COLO829 (cell line): ENCODE data around the gene ZNF800.
A peak's percentile ranks its signal among the peaks of the same experiment; 100 is the strongest.
"Not testable (repeated sequence)": the region's sequence is repeated elsewhere in the genome, so short reads cannot be mapped to it uniquely, and the experiment has no call there.

Experiments used
- DNase-seq: peaks from one replicate; pipeline ENCODE4 v3.0.0; 2012; ENCODE audit warnings: low spot score

The ZNF800 gene, protein sequence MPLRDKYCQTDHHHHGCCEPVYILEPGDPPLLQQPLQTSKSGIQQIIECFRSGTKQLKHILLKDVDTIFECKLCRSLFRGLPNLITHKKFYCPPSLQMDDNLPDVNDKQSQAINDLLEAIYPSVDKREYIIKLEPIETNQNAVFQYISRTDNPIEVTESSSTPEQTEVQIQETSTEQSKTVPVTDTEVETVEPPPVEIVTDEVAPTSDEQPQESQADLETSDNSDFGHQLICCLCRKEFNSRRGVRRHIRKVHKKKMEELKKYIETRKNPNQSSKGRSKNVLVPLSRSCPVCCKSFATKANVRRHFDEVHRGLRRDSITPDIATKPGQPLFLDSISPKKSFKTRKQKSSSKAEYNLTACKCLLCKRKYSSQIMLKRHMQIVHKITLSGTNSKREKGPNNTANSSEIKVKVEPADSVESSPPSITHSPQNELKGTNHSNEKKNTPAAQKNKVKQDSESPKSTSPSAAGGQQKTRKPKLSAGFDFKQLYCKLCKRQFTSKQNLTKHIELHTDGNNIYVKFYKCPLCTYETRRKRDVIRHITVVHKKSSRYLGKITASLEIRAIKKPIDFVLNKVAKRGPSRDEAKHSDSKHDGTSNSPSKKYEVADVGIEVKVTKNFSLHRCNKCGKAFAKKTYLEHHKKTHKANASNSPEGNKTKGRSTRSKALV

DNA sequence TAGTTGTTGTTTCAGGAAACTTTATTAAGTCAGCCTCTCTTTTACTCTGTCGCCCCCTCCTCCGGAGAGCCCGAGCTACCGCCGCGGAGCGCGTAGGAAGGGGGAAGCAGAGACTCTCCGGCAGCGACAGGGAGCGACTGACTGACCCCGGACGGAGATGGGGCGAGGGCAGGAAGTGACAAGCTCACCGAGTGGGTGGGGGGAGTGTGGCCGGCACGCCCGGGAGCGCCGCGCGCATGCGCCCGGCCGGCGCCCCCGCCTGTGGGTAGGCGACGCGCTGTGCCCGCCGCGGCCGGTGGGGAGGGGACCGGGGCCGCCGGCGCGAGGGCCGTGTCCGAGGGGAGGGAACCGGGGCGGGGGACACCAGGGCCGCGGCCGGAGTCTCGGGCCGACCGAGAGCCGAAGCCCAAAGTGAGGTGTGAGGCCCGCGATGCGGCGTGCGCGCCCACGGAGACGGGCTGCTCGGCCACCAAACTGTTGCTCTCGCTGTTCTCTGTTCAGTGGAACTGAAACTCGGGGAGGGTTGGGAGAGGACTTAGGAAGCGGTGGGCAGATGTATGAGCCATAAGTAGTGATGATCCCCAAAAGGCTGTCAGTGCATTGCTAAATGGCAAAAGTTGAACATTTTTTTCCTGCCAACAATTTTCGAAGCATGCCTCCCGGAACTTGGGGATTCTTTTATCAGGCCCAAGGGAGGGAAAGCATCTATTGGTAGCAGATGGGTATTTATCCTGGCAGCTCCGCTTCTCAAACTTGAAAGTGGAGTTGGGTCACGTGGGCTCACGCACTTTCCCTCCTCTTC is at the start of gene ZNF800:
ZNF800 (minus strand) TSS at position 143 of the 802 bp plus-strand sequence. CDS start 1,151 bp downstream, outside the sequence.
- peak; percentile 93 for DNase-seq

DNA sequence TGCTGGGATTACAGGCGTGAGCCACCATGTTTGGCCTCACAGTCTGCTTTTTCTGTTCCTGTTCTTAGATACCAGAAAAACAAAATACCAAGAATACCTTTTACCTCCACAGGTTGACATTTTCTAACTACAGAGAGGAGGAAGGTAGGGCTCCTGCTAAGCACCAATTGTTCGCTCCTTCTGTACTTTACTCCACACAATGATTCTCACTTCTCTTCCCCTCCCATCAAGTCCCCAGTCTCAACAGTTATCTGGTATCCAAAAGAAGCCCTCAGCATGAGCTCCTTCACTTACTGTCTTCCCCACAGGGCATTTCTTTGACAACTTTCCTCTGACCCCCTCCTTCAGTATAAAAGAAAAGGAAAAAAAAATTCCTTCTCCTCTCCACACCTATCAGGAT is 47.7 kb upstream of the ZNF800 start:
- no peak for DNase-seq

DNA sequence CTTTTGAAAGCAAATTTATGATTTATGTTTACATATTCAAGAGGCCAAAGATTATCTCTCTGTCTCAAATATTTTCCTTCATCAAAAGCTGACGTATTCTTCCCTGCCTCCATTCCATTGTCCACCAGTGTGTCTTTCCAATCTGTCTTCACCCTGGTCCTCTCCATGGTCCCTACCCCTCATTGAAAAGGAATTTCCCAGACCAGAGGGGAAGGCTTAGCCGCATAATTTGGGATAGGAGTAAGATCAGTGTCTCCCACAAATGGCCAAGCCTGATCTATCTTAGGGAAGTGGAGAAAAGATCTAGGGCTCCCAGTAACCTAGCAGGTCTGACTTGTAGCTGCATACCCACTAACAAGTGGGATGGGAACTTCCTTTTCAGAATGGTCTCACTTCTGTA is 46.3 kb upstream of the ZNF800 start:
- no peak for DNase-seq

DNA sequence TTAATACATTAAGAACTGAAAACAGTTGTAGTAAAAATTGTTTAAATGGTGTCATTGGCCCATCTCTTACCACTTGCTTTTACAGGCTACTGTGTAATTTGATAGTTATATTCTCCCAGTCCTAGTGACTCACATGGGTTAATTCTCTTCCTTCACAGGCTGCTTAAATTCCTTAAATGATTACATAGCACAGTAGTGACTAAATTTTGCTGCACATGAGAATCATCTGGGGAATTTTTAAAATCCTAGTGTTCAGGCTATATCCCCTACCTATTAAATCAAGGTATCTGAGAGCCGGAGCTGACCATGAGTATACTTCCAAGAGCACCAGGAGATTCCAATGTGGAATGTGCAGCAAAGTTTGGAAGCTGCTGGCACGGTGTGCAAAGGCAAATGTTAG is 45.3 kb upstream of the ZNF800 start:
- no peak for DNase-seq

DNA sequence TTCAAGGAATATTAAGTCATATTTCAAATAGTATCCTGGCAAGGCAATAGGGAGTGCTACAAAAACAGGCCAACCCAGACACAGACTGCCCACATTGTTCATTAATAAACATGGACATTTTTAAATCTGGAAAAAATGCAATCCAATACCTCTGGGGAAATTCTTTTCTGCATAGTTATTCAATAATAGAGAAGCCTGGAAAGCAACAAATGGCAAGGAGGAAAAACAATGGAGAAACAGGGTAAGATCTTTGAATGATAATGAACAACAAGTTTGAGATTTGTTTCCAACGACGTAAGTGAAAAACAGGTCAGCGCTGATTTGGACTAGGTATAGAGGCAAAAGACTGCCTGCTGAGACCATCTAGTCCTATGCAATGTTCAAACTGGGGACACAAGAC is 44.7 kb upstream of the ZNF800 start:
- DNase-seq = no peak

DNA sequence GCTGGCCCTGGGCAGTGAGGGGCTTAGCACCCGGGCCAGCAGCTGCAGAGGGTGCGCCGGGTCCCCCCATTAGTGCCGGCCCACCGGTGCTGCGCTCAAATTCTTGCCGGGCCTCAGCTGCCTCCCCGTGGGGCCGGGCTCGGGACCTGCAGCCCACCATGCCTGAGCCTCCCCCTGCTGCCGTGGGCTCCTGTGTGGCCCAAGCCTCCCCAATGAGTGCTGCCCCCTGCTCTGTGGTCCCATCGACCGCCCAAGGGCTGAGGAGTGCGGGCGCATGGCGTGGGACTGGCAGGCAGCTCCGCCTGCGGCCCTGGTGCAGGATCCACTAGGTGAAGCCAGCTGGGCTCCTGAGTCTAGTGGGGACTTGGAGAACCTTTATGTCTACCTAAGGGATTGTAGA is 36.8 kb upstream of the ZNF800 start:
- DNase-seq = not testable (repeated sequence)

DNA sequence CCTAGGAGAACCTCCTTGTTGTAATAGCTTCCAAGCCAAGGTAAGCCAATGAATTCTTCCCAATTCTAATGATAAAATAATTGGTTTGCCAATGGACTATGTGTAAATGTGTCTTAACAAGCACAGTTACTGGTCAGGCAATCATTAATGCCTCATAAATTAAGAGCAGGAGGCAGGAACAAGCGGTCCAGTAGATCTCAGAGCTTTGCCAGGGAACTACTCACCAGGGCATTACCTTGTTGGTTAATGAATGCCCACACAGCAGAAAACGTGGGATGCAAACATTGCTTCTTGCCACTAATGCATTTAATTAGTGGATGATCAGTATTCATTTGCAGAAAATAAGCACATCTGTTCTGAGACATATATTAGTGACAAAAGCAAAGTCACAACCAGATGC is 26.7 kb upstream of the ZNF800 start:
- no peak for DNase-seq

DNA sequence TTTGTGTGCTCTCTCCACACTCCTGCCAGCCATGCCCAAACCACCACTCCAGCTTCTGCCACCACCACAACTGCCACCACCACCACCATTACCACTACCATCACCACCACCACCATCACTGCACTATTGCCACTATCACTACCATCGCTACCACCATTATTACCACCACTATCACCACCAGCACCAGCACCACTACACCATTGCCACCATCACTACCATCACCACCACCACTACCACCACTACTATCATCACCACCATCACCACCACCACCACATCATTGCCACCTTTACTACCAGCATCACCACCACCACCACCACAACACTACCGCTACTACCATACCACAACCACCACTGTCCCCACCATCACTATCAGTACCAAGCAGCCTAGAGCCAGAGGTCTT is 26.0 kb upstream of the ZNF800 start:
- DNase-seq = no peak

DNA sequence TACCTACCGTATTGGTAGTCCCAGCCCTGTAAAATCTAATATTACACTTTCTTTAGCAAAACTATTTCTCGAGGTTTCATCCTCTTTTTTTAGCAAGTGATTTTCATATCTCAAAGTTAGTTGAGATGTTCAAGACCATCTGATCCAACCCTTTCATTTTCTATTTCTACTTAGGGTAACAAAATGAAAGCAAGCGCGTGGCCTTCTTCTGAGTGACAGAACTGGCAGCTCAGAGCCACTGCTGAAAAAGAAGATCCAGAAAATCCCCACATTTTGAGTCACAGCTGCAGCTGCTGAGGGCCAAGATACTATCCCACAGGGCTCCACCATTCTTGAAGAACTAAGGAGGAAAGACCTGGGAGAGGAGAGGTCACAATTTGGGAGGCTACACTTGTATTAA is 24.8 kb upstream of the ZNF800 start:
- no peak for DNase-seq

DNA sequence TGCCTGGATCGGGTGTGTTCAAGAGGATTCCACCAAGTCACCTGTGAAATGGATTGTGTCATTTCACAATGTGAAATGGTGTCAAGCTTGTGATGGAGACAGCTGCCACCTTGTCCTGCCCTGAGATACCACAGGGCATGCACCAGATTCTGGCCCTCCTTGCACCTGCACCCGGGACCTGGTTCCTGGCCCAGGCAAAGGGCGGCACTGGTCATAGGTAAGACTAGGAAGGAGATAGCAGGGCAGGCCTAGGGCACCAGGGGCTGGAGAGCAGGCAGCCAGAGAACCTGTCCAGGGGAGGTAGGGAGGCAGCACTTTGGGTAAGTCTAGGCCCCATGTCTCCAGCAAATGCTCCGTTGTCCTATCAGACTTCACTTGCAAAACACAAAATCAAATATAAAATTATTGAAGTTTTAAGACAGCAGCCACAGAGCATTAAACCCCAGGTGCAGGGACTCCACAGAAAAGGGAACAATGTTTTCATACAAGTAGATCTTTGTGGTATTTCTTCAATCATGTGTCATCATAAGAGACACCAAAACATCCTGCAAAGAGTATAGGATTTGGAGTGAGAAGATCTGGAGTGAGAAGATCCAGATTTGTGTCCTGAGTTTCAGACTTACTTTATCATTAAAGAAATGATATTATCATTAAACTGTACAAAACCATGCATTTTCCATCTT is 22.7 kb upstream of the ZNF800 start:
- no peak for DNase-seq

DNA sequence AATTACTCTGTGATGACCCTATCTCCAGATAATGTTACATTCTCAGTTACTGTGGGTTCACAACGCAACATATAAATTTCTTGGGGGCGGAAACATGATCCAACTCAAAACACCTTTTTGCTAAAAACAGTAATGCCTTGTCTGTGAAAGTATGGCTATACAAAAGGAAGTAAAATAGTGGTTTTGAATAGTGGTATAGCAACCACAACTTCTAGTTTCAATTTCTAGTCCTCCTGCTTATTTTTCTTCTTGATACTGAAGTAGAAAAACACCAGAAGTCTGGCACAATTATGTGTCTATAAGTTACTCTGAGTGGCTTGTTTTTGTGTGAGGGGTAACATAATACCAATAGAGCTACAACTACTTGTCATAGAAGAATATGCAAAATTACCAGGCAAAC is 21.5 kb upstream of the ZNF800 start:
- no peak for DNase-seq

DNA sequence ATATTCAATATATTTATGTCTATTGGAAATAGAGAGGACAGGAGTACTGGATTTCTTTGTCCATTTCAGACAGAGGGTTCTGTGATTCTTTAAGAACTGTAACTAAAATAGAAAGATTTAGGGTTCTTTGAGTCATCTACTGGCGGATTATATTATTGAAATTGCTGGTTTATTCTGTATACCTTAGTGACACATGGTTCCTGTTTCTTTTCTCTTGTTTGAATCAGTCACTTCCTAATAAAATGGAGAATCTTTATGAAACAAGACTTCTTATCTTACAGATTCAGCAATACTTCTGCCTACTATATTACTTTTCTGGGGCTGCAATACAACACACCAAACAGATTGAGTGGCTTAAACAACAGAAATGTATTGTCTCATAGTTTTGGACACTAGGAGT is 20.8 kb upstream of the ZNF800 start:
- no peak for DNase-seq

DNA sequence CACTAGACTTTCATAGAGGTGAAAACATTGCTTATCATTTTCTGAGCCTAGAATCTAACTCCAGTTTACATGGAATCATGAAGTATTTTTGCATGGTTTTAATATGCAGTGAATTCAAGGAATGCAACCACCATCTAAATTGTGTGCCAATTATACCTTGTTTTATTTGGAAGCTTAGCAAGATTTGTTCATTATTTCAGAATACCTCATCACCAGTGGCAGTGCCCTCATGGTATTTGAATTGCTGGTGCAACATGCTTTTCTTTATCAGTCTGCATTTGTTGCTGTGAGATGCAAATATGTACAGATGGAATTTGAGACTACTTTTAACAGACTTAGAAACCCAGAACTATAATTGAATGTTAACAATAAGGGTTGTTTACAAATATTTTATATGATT is 18.7 kb upstream of the ZNF800 start:
- DNase-seq = no peak

DNA sequence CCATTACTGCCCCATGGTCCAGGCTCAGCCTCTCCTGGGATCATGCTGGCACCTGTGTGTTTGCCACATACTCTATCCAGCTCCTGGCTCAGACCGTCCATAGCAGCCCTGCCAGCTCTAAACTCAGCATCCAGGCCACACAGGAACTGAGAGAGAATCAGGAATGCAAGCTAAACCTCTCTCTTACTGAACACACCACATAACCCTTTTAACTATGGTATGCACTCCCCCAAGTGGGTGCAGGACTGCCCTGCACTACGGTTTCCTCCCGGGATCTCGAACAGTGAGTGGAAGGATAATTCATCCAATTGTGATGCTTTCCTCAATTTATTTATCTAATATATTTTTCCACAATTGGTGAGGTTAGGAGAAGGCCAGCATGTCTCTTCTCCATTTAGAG is 17.1 kb upstream of the ZNF800 start:
- DNase-seq = no peak

DNA sequence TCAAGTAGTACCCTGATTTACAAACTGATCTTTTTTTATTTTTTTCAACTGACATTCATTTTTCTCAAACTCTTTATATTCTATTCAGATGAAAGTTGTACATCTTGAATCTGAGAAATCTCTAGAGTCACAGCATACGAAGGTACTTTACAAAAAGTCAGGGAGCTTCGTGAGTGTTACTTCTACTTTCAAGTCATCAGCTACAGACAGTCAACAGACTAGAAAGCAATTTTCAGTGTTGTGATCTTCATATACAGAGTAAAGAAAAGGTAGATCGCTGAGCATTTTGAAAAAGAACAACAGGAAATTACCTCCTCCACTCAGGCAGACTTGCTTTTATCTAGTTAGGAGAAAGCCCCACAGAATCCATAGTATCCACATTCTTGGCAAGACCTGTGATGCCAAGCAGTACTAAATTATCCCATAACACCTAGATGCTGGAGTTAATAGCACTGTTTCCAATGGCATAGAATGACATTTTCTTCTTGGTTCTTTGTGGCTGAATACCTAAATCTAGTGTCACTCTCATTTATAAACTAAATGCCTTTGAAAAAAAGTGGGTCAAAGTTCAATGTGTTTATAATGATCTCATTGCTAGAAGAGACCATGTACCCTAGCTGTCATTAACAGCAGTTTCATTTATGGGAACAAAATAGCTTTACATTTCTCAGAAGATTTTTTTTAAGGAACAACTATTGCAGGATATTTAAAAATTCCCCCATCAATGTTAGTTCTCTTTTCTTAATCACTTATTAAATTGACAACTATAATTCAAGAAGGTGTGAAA is 12.0 kb upstream of the ZNF800 start:
- DNase-seq = no peak

DNA sequence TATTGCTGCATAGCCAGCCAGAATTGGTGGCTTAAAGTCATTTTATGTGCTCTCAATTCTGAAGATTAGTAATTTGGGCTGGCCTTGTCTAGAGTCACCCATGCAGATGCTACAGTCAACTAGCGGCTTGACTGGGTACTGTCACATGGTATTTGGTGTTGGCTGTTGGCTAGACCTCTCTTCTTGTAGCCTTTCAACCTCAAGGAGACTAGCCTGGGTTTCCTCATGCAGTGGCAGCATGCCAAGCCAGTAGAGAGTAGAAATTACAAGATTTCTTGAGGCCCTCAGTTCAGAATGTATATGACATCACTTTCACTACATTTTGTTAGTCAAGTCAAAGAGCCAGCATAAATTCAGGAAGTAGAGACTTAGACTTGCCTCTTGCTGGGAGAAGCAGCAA is 3.7 kb upstream of the ZNF800 start:
- DNase-seq = no peak

DNA sequence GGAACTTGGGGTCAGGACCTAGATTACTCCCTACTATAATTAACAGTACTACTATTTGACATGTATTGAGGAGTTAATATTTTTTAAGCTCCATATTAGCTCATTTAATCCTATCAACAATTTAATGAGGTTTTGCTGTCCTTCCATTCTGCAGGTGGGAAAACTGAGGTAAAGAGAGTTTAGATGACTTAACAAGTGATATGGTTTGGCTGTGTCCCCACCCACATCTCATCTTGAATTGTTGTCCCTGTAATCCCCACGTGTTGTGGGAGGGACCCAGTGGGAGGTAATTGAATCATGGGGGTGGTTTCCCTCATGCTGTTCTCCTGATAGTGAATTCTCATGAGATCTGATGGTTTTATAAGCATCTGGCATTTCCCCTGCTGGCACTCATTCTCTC is 2.6 kb upstream of the ZNF800 start:
- DNase-seq = not testable (repeated sequence)

DNA sequence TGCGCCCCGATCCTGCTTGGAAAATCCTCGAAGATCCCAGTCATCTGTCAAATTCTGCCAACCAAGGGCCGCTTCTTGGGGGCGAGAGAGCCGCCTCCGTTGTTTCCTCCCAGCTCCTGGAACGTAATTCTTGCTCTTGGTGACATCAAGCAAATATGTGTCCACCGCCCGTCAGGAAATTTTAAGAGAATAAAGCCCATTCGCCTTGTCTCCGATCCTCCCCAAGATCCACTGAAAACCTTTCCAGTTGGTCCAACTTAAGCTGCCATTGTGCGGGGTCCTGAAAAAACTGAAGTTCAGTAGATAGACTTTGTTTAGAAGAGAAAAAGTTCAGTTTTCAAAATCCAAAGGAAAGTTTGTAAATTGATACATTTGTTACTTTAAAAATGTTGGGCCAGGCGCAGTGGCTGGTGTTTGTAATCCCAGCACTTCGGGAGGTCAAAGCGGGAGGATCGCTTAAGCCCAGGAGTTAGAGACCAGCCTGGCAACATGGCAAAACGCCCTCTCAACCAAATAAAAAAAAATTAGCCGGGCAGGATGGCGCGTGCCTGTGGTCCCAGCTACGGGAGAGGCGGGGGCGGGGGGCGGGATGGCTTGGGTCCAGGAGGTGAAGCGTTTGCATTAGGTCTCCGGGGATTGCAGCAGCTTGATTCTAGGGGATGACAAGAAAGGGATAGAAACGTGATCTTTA is 1.0 kb upstream of the ZNF800 start:
- DNase-seq = no peak

DNA sequence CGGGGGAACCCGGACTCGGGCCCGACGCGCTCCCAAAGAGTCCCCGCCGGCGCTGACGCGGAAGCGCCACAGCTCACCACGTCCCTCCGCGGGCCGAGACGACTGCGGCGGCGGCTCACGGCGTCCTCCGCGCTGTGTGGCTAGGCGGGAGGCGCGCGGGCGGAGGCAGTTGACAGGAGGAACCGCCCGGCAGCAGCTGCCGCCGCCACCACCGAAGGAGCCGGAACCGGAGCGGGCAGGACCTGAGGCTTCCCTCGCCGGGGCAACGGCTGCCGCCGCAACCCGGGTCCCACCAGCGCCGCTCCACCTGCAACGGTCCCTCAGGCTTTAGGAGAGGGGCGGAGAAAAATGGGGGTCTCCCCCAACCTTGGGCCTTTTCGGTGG is 334 bp downstream of the ZNF800 start:
- DNase-seq = no peak

DNA sequence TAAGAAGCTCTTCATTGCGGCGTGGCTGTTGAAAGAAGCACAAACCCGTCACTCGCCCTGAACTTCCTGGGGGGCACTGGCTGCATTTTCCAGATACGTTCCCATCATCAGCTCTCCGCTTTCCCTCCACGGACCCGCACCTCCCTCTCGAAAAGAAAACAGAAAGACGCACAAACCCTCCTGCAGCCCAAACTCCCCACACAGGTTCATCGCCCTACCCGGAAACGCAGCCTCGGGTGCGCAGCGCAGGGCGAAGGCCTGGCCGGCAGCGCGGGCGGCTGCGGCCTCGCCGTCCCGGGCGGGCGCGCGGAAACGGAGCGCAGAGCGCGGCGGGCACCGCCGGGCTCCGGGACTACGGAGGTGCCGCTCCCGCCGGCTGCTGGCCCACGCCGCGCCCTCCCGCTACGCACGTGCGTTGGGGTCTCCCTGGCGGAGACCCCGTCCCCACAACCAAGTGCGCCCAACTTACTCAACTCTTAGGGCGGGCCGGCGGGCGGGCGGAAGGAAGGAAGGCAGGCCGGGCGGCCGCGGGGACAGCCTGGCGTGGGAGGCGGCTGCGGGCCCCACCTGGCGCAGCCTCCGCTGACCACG is 822 bp downstream of the ZNF800 start:
- DNase-seq = no peak
